ENCODE results near the gene FYB2.

The FYB2 gene

GRCh38 chr1:56834137-56834900 is 15.1 kb upstream of the FYB2 start:
- no peak for DNase-seq

- no peak for DNase-seq
These were observed 13.9 kb upstream of the FYB2 start for GRCh38 chr1:56833088-56833487.

- DNase-seq = no peak
These were observed 12.9 kb upstream of the FYB2 start for GRCh38 chr1:56831871-56832693.

GRCh38 chr1:56830052-56830451 is 10.8 kb upstream of the FYB2 start:
- no peak for DNase-seq

- DNase-seq = no peak
These were observed 8.5 kb upstream of the FYB2 start for GRCh38 chr1:56827711-56828110.

GRCh38 chr1:56825436-56825835 is 6.2 kb upstream of the FYB2 start:
- no peak for DNase-seq

GRCh38 chr1:56824938-56825337 is 5.7 kb upstream of the FYB2 start:
- DNase-seq = no peak

- no peak for DNase-seq
These were observed 5.1 kb upstream of the FYB2 start for GRCh38 chr1:56824271-56824670.

- no peak for DNase-seq
These were observed 2.2 kb upstream of the FYB2 start for GRCh38 chr1:56821462-56821797.

GRCh38 chr1:56820755-56821461 is 1.7 kb upstream of the FYB2 start:
- DNase-seq = no peak

- DNase-seq = no peak
These were observed 1.3 kb downstream of the FYB2 start for GRCh38 chr1:56817716-56818463.

GRCh38 chr1:56816909-56817308 is 2.3 kb downstream of the FYB2 start:
- DNase-seq = no peak

GRCh38 chr1:56816264-56816663 is 2.9 kb downstream of the FYB2 start:
- DNase-seq = no peak

- DNase-seq = no peak
These were observed 5.0 kb downstream of the FYB2 start for GRCh38 chr1:56814205-56814604.

- DNase-seq = no peak
These were observed 7.9 kb downstream of the FYB2 start for GRCh38 chr1:56811331-56811730.

GRCh38 chr1:56808410-56808809 is 10.8 kb downstream of the FYB2 start:
- DNase-seq = no peak

- no peak for DNase-seq
These were observed 12.4 kb downstream of the FYB2 start for GRCh38 chr1:56806804-56807203.

GRCh38 chr1:56803561-56804156 is 15.5 kb downstream of the FYB2 start:
- DNase-seq = no peak

- DNase-seq = no peak
These were observed 19.4 kb downstream of the FYB2 start for GRCh38 chr1:56799605-56800400.

GRCh38 chr1:56798053-56798471 is 21.1 kb downstream of the FYB2 start:
- no peak for DNase-seq

GRCh38 chr1:56797065-56797685 is 22.0 kb downstream of the FYB2 start:
- no peak for DNase-seq

Data from SIG-M5 (cell line).